ENCODE measurements around the gene RGS7. TPM values are rescaled to one million over a fixed set of nuclear protein-coding genes. Genes with fewer than 3 reads are reported as not detected.

RGS7 gene
- total RNA-seq, 1 experiment from 2014 or later, result 1.5 TPM

DNA sequence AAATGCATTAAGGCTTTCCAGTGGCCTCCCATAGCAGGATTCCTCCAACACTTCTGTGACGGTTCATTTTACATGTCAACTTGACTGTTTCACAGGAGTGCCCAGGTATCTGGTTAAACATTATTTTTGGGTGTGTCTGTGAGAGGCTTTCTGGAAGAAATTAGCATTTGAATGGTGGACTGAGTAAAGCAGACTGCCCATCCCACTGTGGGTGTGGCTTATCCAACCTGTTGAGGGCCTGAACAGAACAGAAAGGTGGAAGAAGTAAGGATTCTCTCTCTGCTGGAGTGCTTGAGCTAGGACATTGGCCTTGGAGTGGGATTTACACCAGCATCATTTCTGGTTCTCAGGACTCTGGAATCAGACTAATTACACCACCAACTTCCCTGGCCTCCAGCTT lies 85.6 kb downstream of the RGS7 start:
- no peak overlapping the region for H3K23ac ChIP-seq (ENCODE audit: insufficient read length, low read depth, low read length)
- H3K18ac ChIP-seq (ENCODE audit: insufficient read length, low read depth, low read length), result no peak overlapping the region
- H3K9me3 ChIP-seq (ENCODE audit: control insufficient read depth, low read depth, low read length), result no peaks in the 10 kb centered on the region
- no peak overlapping the region for H4K91ac ChIP-seq (ENCODE audit: insufficient read length, low read depth, low read length)
- H2AFZ ChIP-seq (ENCODE audit: low read length), result no peak overlapping the region
- no peaks in the 10 kb centered on the region for H3K79me2 ChIP-seq (ENCODE audit: insufficient read depth, low read length)
- H2AK5ac ChIP-seq (ENCODE audit: insufficient read length, low read length), result no peak overlapping the region
- H3K23me2 ChIP-seq (ENCODE audit: insufficient read length, low read depth, low read length, poor library complexity, severe bottlenecking), result no peaks in the 10 kb centered on the region
- no peaks in the 10 kb centered on the region for H4K20me1 ChIP-seq (ENCODE audit: control insufficient read depth, insufficient read depth, insufficient read length)
- H2BK5ac ChIP-seq (ENCODE audit: insufficient read length, low read length), result no peak overlapping the region
- no peak overlapping the region for H3T11ph ChIP-seq (ENCODE audit: low read length)
- TF ChIP-seq, protein P1, sequence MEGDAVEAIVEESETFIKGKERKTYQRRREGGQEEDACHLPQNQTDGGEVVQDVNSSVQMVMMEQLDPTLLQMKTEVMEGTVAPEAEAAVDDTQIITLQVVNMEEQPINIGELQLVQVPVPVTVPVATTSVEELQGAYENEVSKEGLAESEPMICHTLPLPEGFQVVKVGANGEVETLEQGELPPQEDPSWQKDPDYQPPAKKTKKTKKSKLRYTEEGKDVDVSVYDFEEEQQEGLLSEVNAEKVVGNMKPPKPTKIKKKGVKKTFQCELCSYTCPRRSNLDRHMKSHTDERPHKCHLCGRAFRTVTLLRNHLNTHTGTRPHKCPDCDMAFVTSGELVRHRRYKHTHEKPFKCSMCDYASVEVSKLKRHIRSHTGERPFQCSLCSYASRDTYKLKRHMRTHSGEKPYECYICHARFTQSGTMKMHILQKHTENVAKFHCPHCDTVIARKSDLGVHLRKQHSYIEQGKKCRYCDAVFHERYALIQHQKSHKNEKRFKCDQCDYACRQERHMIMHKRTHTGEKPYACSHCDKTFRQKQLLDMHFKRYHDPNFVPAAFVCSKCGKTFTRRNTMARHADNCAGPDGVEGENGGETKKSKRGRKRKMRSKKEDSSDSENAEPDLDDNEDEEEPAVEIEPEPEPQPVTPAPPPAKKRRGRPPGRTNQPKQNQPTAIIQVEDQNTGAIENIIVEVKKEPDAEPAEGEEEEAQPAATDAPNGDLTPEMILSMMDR (conservative IDR thresholded peaks at IDR 0.05), result no peak
- H2BK15ac ChIP-seq (ENCODE audit: low read depth, low read length), result no peak overlapping the region
- no peaks in the 10 kb centered on the region for H3K27me3 ChIP-seq (ENCODE audit: insufficient read depth, low read length)
- no peak overlapping the region for H4K5ac ChIP-seq (ENCODE audit: insufficient read length, low read depth, low read length)
- no peaks in the 10 kb centered on the region for H3K79me1 ChIP-seq (ENCODE audit: insufficient read depth, low read depth, low read length, poor library complexity, severe bottlenecking)
- H2BK120ac ChIP-seq (ENCODE audit: low read depth, low read length, poor library complexity, severe bottlenecking), result no peak overlapping the region
- no peak overlapping the region for H3K4ac ChIP-seq (ENCODE audit: low read depth, low read length)
- no peaks in the 10 kb centered on the region for H3K27me3 Mint-ChIP-seq (ENCODE audit: low read depth)
- H3K4me3 Mint-ChIP-seq, result no peak overlapping the region
- H3K4me2 ChIP-seq (ENCODE audit: insufficient read depth, insufficient read length, low read length), result no peak overlapping the region
- H3K4me1 Mint-ChIP-seq, result peaks cover 3 to 12% of the 10 kb centered on the region in 2 experiments; a peak in 3 of 4 replicates
- H2BK20ac ChIP-seq (ENCODE audit: low read depth, low read length, poor library complexity, severe bottlenecking), result no peak overlapping the region
- no peak overlapping the region for H3K27ac ChIP-seq (ENCODE audit: insufficient read length, low read depth, low read length)
- H3K9ac ChIP-seq (ENCODE audit: extremely low read depth, insufficient read length, low read length), result no peak overlapping the region
- H3K4me1 ChIP-seq (ENCODE audit: insufficient read depth, low read length), result no peaks in the 10 kb centered on the region
- H3K56ac ChIP-seq (ENCODE audit: insufficient read length, low read depth, low read length), result no peak overlapping the region
- H3K27ac Mint-ChIP-seq, result no peak overlapping the region
- H4K8ac ChIP-seq (replicated peaks; ENCODE audit: insufficient read length, low read depth, low read length), result no peak overlapping the region
- WGBS (ENCODE audit: extremely low coverage, insufficient read length, low lambda C conversion rate), result no CpG with 5 or more reads among the region's 1 CpG
- H3K36me3 Mint-ChIP-seq (ENCODE audit: insufficient read depth in 1 of 3, low read depth in 3 of 3), result peaks cover 11 to 28% (median 14%) of the 10 kb centered on the region in 3 experiments
- no peak overlapping the region for H2BK12ac ChIP-seq (ENCODE audit: insufficient read length, low read depth, low read length)
- H3K9me3 Mint-ChIP-seq, result peaks cover 16 to 20% of the 10 kb centered on the region in 2 experiments
- DNase-seq, result no peak
- no peak overlapping the region for H3K14ac ChIP-seq (ENCODE audit: insufficient read depth, low read length)
